ENCODE results near the gene IRGC.

- no peak for TF ChIP-seq CTCF (IDR thresholded peaks at IDR 0.05 in 4 of 5, conservative IDR thresholded peaks at IDR 0.05 in 1 of 5)
- TF ChIP-seq POLR2A (IDR thresholded peaks at IDR 0.05), result no peak
These were observed 23.8 kb downstream of the IRGC start for GRCh38 chr19:43739439-43740235.
